HCT116 (cell line): ENCODE results near the gene UBE2J2. TPM values are rescaled to one million over a fixed set of nuclear protein-coding genes. Genes with fewer than 3 reads are reported as not detected.

Experiments
- ATAC-seq: fragments of 200-7000 bp; cut with Tn5 transposase; 2 replicates; pipeline ENCODE4 v1.9.1; 2020; ENCODE audit warnings: mild to moderate bottlenecking, moderate library complexity
- BruUV-seq: library from RNA; stranded (reverse); fragments of 400-500 nt; replicated peaks from 2 replicates; lab custom pipeline; 2021; lab: Mats Ljungman, UMichigan
- CTCF ChIA-PET: fragments of 300-600 bp; sonication (Branson Sonifier 250); formaldehyde crosslinking; loops from one replicate; lab custom pipeline; 2021; ENCODE audit warnings: antibody characterized with exemption; lab: Charles Lee
- POLR2A ChIA-PET: fragments of 300-600, 350-600 bp; sonication (Branson Sonifier 250); formaldehyde crosslinking; loops from one replicate; lab custom pipeline; 2021; ENCODE audit warnings: antibody characterized with exemption; lab: Charles Lee
- RAD21 ChIA-PET, 2 experiments: fragments of 300-600 bp; sonication (Branson Sonifier 250); formaldehyde crosslinking; loops; one replicate each; lab custom pipeline; 2023; ENCODE audit warnings: low total read pairs in 2 of 2; ENCODE audit not compliant: uncharacterized antibody in 2 of 2, unreplicated experiment in 2 of 2, low non-redundant PET in 1 of 2; lab: Charles Lee
- DNase-seq: peaks from one replicate; pipeline ENCODE4 v3.0.0-alpha.2; 2010; ENCODE audit warnings: low read depth, low spot score
- H2AFZ ChIP-seq: fragments of 200-600 bp; shearing (Covaris generic), sonication (generic); 2 replicates; pipeline ENCODE4 v1.6.1; 2017; ENCODE audit warnings: low read depth, mixed run types, mixed read lengths, antibody characterized with exemption, low read length; ENCODE audit not compliant: poor library complexity, severe bottlenecking
- H3K27ac ChIP-seq: 2 replicates; pipeline ENCODE4 v1.5.1; 2012; ENCODE audit warnings: low read depth, low read length
- H3K27me3 ChIP-seq: fragments of 200-600 bp; sonication (generic); 2 replicates; pipeline ENCODE4 v1.6.1; 2016; ENCODE audit warnings: mixed run types, low read length, mixed read lengths; ENCODE audit not compliant: insufficient read depth
- H3K36me3 ChIP-seq, 2 experiments: fragments of 200-500 bp in 1 of 2; fragments of 200-600 bp in 1 of 2; sonication (Bioruptor generic) in 1 of 2; sonication (generic) in 1 of 2; 2 replicates each; pipeline versions ENCODE4 v1.5.1 to v1.6.1; 2014 to 2016; ENCODE audit warnings: low read length in 2 of 2, inconsistent platforms in 1 of 2, mixed read lengths in 1 of 2, mixed run types in 1 of 2; ENCODE audit not compliant: insufficient read depth in 2 of 2, control insufficient read depth in 1 of 2
- H3K4me1 ChIP-seq, 2 experiments: fragments of 200-600 bp in 1 of 2; sonication (generic) in 1 of 2; 2 replicates each; pipeline versions ENCODE4 v1.5.1 to v1.6.1; 2012 to 2017; ENCODE audit warnings: low read length in 2 of 2, inconsistent platforms in 1 of 2, mild to moderate bottlenecking in 1 of 2, mixed read lengths in 1 of 2, mixed run types in 1 of 2, moderate library complexity in 1 of 2; ENCODE audit not compliant: insufficient read depth in 2 of 2, control insufficient read depth in 1 of 2
- H3K4me2 ChIP-seq: fragments of 200-600 bp; sonication (generic); 2 replicates; pipeline ENCODE4 v1.6.1; 2017; ENCODE audit warnings: mixed run types, low read length, mixed read lengths
- H3K4me3 ChIP-seq, 2 experiments: fragments of 200-600 bp in 1 of 2; sonication (generic) in 1 of 2; replicated peaks in 1 of 2; 2 replicates each; pipeline ENCODE4 v1.5.1; 2011 to 2016; ENCODE audit warnings: low read length in 2 of 2, control low read depth in 1 of 2, low read depth in 1 of 2, mild to moderate bottlenecking in 1 of 2, mixed read lengths in 1 of 2, mixed run types in 1 of 2
- H3K79me2 ChIP-seq: fragments of 200-600 bp; sonication (generic); 2 replicates; pipeline ENCODE4 v1.6.1; 2017; ENCODE audit warnings: mild to moderate bottlenecking, mixed run types, low read length, moderate library complexity, mixed read lengths; ENCODE audit not compliant: insufficient read depth
- H3K9ac ChIP-seq: fragments of 200-600 bp; sonication (generic); 2 replicates; pipeline ENCODE4 v1.6.1; 2016; ENCODE audit warnings: low read length, mixed read lengths
- H3K9me2 ChIP-seq: fragments of 200-600 bp; sonication (generic), shearing (Covaris generic); 2 replicates; pipeline ENCODE4 v1.6.1; 2017; ENCODE audit warnings: mixed run types, mild to moderate bottlenecking, moderate library complexity; ENCODE audit not compliant: insufficient read depth
- H3K9me3 ChIP-seq, 2 experiments: fragments of 200-500 bp in 1 of 2; fragments of 200-600 bp in 1 of 2; sonication (Bioruptor generic) in 1 of 2; sonication (generic) in 1 of 2; 2 replicates each; pipeline ENCODE4 v1.6.1; 2014 to 2017; ENCODE audit warnings: low read length in 2 of 2, mixed read lengths in 2 of 2, inconsistent platforms in 1 of 2, low read depth in 1 of 2, mild to moderate bottlenecking in 1 of 2, mixed run types in 1 of 2, moderate library complexity in 1 of 2; ENCODE audit not compliant: control insufficient read depth in 1 of 2, insufficient read depth in 1 of 2
- H4K20me1 ChIP-seq: fragments of 200-600 bp; sonication (generic), shearing (Covaris generic); 2 replicates; pipeline ENCODE4 v1.6.1; 2017; ENCODE audit warnings: mixed run types, mild to moderate bottlenecking, moderate library complexity; ENCODE audit not compliant: insufficient read depth
- ATF3 ChIP-seq: IDR thresholded peaks from 2 replicates; pipeline ENCODE4 v1.6.1; 2012
- CBX3 ChIP-seq: IDR thresholded peaks from 2 replicates; pipeline ENCODE4 v1.6.1; 2012; ENCODE audit warnings: low read depth
- CEBPB ChIP-seq: IDR thresholded peaks from 2 replicates; pipeline ENCODE4 v1.6.1; 2012; ENCODE audit warnings: low read depth
- EGR1 ChIP-seq: IDR thresholded peaks from 2 replicates; pipeline ENCODE4 v1.6.1; 2012; ENCODE audit warnings: low read depth
- ELF1 ChIP-seq: IDR thresholded peaks from 2 replicates; pipeline ENCODE4 v1.6.1; 2012; ENCODE audit warnings: low read depth, borderline replicate concordance
- EZH2 ChIP-seq: fragments of 200-600 bp; sonication (generic); IDR thresholded peaks from 2 replicates; pipeline ENCODE4 v1.6.1; 2017; ENCODE audit warnings: antibody characterized with exemption, mixed run types
- POLR2A ChIP-seq: IDR thresholded peaks from 2 replicates; pipeline ENCODE4 v1.7.0; 2011; ENCODE audit warnings: borderline replicate concordance; ENCODE audit not compliant: insufficient read depth, insufficient read length; ENCODE audit errors: extremely low read depth
- POLR2AphosphoS5 ChIP-seq: IDR thresholded peaks from 2 replicates; pipeline ENCODE4 v1.6.1; 2011; ENCODE audit warnings: mild to moderate bottlenecking, low read depth, low read length, moderate library complexity
- RAD21 ChIP-seq: IDR thresholded peaks from 2 replicates; pipeline ENCODE4 v1.6.1; 2012; ENCODE audit warnings: low read depth, mild to moderate bottlenecking
- SRF ChIP-seq: IDR thresholded peaks from 2 replicates; pipeline ENCODE4 v1.6.1; 2012; ENCODE audit warnings: low read depth
- TCF7L2 ChIP-seq: IDR thresholded peaks from 2 replicates; pipeline ENCODE4 v1.7.0; 2011; ENCODE audit warnings: borderline replicate concordance, inconsistent platforms; ENCODE audit not compliant: insufficient read depth, insufficient read length; ENCODE audit errors: extremely low read depth
- YY1 ChIP-seq: IDR thresholded peaks from 2 replicates; pipeline ENCODE4 v1.6.1; 2011; ENCODE audit warnings: low read length, low read depth, moderate library complexity, mild to moderate bottlenecking; ENCODE audit not compliant: insufficient replicate concordance; ENCODE audit errors: extremely low read depth
- ZFX ChIP-seq: fragments of 450-650 bp; IDR thresholded peaks from 2 replicates; pipeline ENCODE4 v1.6.1; 2017
- intact Hi-C: fragments of 100-400 bp; cut with micrococcal nuclease; formaldehyde crosslinking; loops from 2 replicates; pipeline ENCODE4 v1.10.0; 2022
- total RNA-seq: library from RNA; stranded (reverse); gene quantifications from one replicate; pipeline ENCODE4 v1.2.1, GENCODE V29; 2021; ENCODE audit not compliant: unreplicated experiment
- TF ChIP-seq, protein P1 (sequence below), 3 experiments: fragments of 200-600 bp in 1 of 3; sonication (generic) in 1 of 3; IDR thresholded peaks in 2 of 3; conservative IDR thresholded peaks in 1 of 3; 2 replicates each; pipeline ENCODE4 v1.5.1; 2012 to 2017; ENCODE audit warnings: low read depth in 2 of 3, low read length in 2 of 3, antibody characterized with exemption in 1 of 3, borderline replicate concordance in 1 of 3, control low read depth in 1 of 3, mild to moderate bottlenecking in 1 of 3, mixed read lengths in 1 of 3, mixed run types in 1 of 3, moderate library complexity in 1 of 3; ENCODE audit not compliant: insufficient read depth in 1 of 3
- TF ChIP-seq, protein P2 (sequence below): IDR thresholded peaks from 2 replicates; pipeline ENCODE4 v1.6.1; 2012; ENCODE audit warnings: low read depth
- TF ChIP-seq, protein P3 (sequence below): IDR thresholded peaks from 2 replicates; pipeline ENCODE4 v1.6.1; 2012

Gene UBE2J2
- total RNA-seq, 1 experiment from 2014 or later = 67.7 TPM

GRCh38 chr1:1210726-1211540, 62.7 kb downstream of the UBE2J2 start:
- H3K4me3 ChIP-seq = no peak overlapping the region
- no peak overlapping the region for H3K4me2 ChIP-seq
- no peak for ATAC-seq
- no peak overlapping the region for H2AFZ ChIP-seq
- 0 out of 4 replicates have a peak, but pooled peaks cover 0 to under 1% of the 10 kb centered on the region in 2 experiments for H3K36me3 ChIP-seq
- CTCF ChIA-PET = no interaction called here
- H3K9ac ChIP-seq = no peak overlapping the region
- H3K4me1 ChIP-seq = peaks cover 25 to 29% of the 10 kb centered on the region in 2 experiments
- POLR2A ChIA-PET = interaction anchor here (0.6 kb wide), 1 partner anchor 30 kb away, joined by 4 read pairs; no protein-coding TSS in a partner anchor
- no peak for TF ChIP-seq ZFX
- TF ChIP-seq, protein P1, sequence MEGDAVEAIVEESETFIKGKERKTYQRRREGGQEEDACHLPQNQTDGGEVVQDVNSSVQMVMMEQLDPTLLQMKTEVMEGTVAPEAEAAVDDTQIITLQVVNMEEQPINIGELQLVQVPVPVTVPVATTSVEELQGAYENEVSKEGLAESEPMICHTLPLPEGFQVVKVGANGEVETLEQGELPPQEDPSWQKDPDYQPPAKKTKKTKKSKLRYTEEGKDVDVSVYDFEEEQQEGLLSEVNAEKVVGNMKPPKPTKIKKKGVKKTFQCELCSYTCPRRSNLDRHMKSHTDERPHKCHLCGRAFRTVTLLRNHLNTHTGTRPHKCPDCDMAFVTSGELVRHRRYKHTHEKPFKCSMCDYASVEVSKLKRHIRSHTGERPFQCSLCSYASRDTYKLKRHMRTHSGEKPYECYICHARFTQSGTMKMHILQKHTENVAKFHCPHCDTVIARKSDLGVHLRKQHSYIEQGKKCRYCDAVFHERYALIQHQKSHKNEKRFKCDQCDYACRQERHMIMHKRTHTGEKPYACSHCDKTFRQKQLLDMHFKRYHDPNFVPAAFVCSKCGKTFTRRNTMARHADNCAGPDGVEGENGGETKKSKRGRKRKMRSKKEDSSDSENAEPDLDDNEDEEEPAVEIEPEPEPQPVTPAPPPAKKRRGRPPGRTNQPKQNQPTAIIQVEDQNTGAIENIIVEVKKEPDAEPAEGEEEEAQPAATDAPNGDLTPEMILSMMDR (IDR thresholded peaks at IDR 0.05 in 2 of 3, conservative IDR thresholded peaks at IDR 0.05 in 1 of 3; ENCODE audit: borderline replicate concordance in 1 of 3, insufficient read depth in 1 of 3, low read depth in 2 of 3, low read length in 2 of 3) = no peak
- no peak for TF ChIP-seq TCF7L2
- TF ChIP-seq, protein P2, sequence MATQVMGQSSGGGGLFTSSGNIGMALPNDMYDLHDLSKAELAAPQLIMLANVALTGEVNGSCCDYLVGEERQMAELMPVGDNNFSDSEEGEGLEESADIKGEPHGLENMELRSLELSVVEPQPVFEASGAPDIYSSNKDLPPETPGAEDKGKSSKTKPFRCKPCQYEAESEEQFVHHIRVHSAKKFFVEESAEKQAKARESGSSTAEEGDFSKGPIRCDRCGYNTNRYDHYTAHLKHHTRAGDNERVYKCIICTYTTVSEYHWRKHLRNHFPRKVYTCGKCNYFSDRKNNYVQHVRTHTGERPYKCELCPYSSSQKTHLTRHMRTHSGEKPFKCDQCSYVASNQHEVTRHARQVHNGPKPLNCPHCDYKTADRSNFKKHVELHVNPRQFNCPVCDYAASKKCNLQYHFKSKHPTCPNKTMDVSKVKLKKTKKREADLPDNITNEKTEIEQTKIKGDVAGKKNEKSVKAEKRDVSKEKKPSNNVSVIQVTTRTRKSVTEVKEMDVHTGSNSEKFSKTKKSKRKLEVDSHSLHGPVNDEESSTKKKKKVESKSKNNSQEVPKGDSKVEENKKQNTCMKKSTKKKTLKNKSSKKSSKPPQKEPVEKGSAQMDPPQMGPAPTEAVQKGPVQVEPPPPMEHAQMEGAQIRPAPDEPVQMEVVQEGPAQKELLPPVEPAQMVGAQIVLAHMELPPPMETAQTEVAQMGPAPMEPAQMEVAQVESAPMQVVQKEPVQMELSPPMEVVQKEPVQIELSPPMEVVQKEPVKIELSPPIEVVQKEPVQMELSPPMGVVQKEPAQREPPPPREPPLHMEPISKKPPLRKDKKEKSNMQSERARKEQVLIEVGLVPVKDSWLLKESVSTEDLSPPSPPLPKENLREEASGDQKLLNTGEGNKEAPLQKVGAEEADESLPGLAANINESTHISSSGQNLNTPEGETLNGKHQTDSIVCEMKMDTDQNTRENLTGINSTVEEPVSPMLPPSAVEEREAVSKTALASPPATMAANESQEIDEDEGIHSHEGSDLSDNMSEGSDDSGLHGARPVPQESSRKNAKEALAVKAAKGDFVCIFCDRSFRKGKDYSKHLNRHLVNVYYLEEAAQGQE = no peak
- TF ChIP-seq, protein P3, sequence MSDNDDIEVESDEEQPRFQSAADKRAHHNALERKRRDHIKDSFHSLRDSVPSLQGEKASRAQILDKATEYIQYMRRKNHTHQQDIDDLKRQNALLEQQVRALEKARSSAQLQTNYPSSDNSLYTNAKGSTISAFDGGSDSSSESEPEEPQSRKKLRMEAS = no peak
- no peak for TF ChIP-seq ATF3
- TF ChIP-seq CEBPB = no peak
- TF ChIP-seq POLR2A = no peak
- TF ChIP-seq EZH2 = no peak
- no peak for TF ChIP-seq RAD21
- no peak for TF ChIP-seq ELF1
- no peak for TF ChIP-seq CBX3
- no peak for TF ChIP-seq YY1
- no peak for TF ChIP-seq EGR1
- no peak for TF ChIP-seq POLR2AphosphoS5
- no peak for TF ChIP-seq SRF
- H3K79me2 ChIP-seq = peaks cover 1% of the 10 kb centered on the region; the same call in 1 of the 2 replicates
- intact Hi-C loops = no loop called here
- no TSS peak for BruUV-seq
- H4K20me1 ChIP-seq = no peaks in the 10 kb centered on the region
- H3K27ac ChIP-seq = no peak overlapping the region
- no peak for DNase-seq
- no peaks in the 10 kb centered on the region for H3K27me3 ChIP-seq
- no peaks in the 10 kb centered on the region for H3K9me3 ChIP-seq
- H3K9me2 ChIP-seq = no peaks in the 10 kb centered on the region
- RAD21 ChIA-PET = no interaction called here
